Breast epithelium (tissue), 3 donors: Measurements from ENCODE around the gene VARS2.

Experiments used
- CTCF ChIP-seq, 3 donors: fragments of 450-650 bp; IDR thresholded peaks; one replicate each; pipeline ENCODE4 v1.5.1; 2016 to 2017; ENCODE audit warnings: antibody characterized with exemption in 3 of 3, mild to moderate bottlenecking in 3 of 3, moderate library complexity in 3 of 3
- POLR2AphosphoS5 ChIP-seq, 3 donors: sonication (generic); formaldehyde crosslinking; IDR thresholded peaks; one replicate each; pipeline ENCODE4 v1.6.1; 2017; ENCODE audit warnings: antibody characterized with exemption in 3 of 3

- no peak for TF ChIP-seq CTCF (IDR thresholded peaks at IDR 0.05)
- TF ChIP-seq POLR2AphosphoS5 (IDR thresholded peaks at IDR 0.05): no peak
Observed at GRCh38 chr6:30918670-30919069, 4.6 kb downstream of the VARS2 start.
